Transverse colon (tissue), 4 donors: Measurements from ENCODE around the gene GALNT11. TPM values are rescaled to one million over a fixed set of nuclear protein-coding genes. Genes with fewer than 3 reads are reported as not detected.

Source experiments
- DNase-seq: peaks from one replicate; pipeline ENCODE4 v3.0.0-alpha.2; 2019
- H3K27ac ChIP-seq, 4 donors: fragments of 200-600 bp; sonication (generic); 2 replicates each; pipeline ENCODE4 v1.5.1; 2016 to 2018; ENCODE audit warnings: inconsistent platforms in 4 of 4
- H3K27me3 ChIP-seq: fragments of 200-600 bp; sonication (generic); 2 replicates; pipeline ENCODE4 v1.5.1; 2017; ENCODE audit warnings: inconsistent platforms
- H3K36me3 ChIP-seq, 4 donors: fragments of 200-600 bp; sonication (generic); 2 replicates each; pipeline ENCODE4 v1.5.1; 2017 to 2019; ENCODE audit warnings: inconsistent platforms in 4 of 4
- H3K4me1 ChIP-seq, 4 donors: fragments of 200-600 bp; sonication (generic); 2 replicates each; pipeline ENCODE4 v1.5.1; 2017 to 2020; ENCODE audit warnings: inconsistent platforms in 4 of 4
- H3K4me3 ChIP-seq, 4 donors: fragments of 200-600 bp; sonication (generic); 1 replicate in 1 of 4; 2 replicates in 3 of 4; pipeline versions ENCODE4 v1.5.1 to v1.6.1; 2017 to 2019; ENCODE audit warnings: inconsistent platforms in 4 of 4
- H3K9me3 ChIP-seq, 2 donors: fragments of 200-600 bp; sonication (generic); 2 replicates each; pipeline ENCODE4 v1.5.1; 2017 to 2019; ENCODE audit warnings: inconsistent platforms in 2 of 2
- CTCF ChIP-seq, 5 experiments: fragments of 200-600 bp in 3 of 5; fragments of 450-650 bp in 2 of 5; sonication (generic) in 3 of 5; IDR thresholded peaks; 1 replicate in 2 of 5; 2 replicates in 3 of 5; pipeline ENCODE4 v1.5.1; 2016 to 2017; ENCODE audit warnings: antibody characterized with exemption in 5 of 5, inconsistent platforms in 3 of 5, mild to moderate bottlenecking in 2 of 5, moderate library complexity in 1 of 5
- EP300 ChIP-seq: sonication (generic); formaldehyde crosslinking; IDR thresholded peaks from one replicate; pipeline ENCODE4 v1.6.1; 2017; ENCODE audit warnings: antibody characterized with exemption, low read depth
- POLR2A ChIP-seq: fragments of 450-650 bp; IDR thresholded peaks from one replicate; pipeline ENCODE4 v1.6.1; 2016; ENCODE audit warnings: antibody characterized with exemption, mild to moderate bottlenecking, moderate library complexity
- POLR2AphosphoS5 ChIP-seq, 3 donors: sonication (generic); formaldehyde crosslinking; IDR thresholded peaks; one replicate each; pipeline ENCODE4 v1.6.1; 2016; ENCODE audit warnings: antibody characterized with exemption in 3 of 3
- WGBS, 2 donors: methylation state at CpG; one replicate each; pipeline ENCODE4 v1.1.5; 2018; ENCODE audit warnings: low coverage in 1 of 2; 5-methylcytosine and 5-hydroxymethylcytosine counted together
- in situ Hi-C, 4 donors: fragments of 200-750 bp; cut with MboI; loops; one replicate each; pipeline versions ENCODE4 v1.15.0 to v1.15.1; 2017; ENCODE audit warnings: low sequenced_read_pairs in 3 of 4, low pct_ligation_motif_present in 1 of 4, low pct_unique_long_range_greater_than_20kb in 1 of 4
- intact Hi-C: fragments of 100-400 bp; cut with DNase I; formaldehyde crosslinking; loops from one replicate; pipeline ENCODE4 v1.15.1; 2023; ENCODE audit warnings: low total_unique reads
- small RNA-seq, 4 donors: library from RNA; depleted of rRNA; stranded (forward); fragments of <200 nt; gene quantifications; one replicate each; pipeline ENCODE3, GENCODE V24; 2016
- total RNA-seq, 4 donors: library from RNA; depleted of rRNA; stranded (reverse); fragments of >200 nt; gene quantifications; one replicate each; pipeline ENCODE4 v1.1.0, GENCODE V29; 2016

Gene GALNT11
- total RNA-seq, 4 donors from 2014 or later, result 14.7 to 36.2 (median 24.0) TPM

- TF ChIP-seq CTCF (IDR thresholded peaks at IDR 0.05) (no peak), POLR2AphosphoS5 (IDR thresholded peaks at IDR 0.05) (no peak), POLR2A (no peak), EP300 (no peak)
- no peaks in the 10 kb centered on the region for H3K4me1 ChIP-seq
- no peaks in the 10 kb centered on the region for H3K27me3 ChIP-seq
- in situ Hi-C loops, result no loop called here
- H3K9me3 ChIP-seq, result no peaks in the 10 kb centered on the region
- H3K4me3 ChIP-seq, result no peak overlapping the region
- H3K36me3 ChIP-seq, result peaks cover 0 to 65% (median 27%) of the 10 kb centered on the region in 4 donors
- intact Hi-C loops, result no loop called here
- no peak for DNase-seq
- H3K27ac ChIP-seq, result no peak overlapping the region
Measured at GRCh38 chr7:152161171-152161570, 135.7 kb downstream of the GALNT11 start.

- Histone ChIP-seq H3K27ac (no peak overlapping the region), H3K27me3 (no peaks in the 10 kb centered on the region), H3K9me3 (no peaks in the 10 kb centered on the region), H3K4me1 (no peaks in the 10 kb centered on the region), H3K36me3 (peaks cover 0 to 75% (median 32%) of the 10 kb centered on the region in 4 donors), H3K4me3 (no peak overlapping the region)
- 86 to 97% methylated on average over 5 to 6 of the region's 6 CpGs for WGBS, 2 donors
- no peak for TF ChIP-seq POLR2AphosphoS5 (IDR thresholded peaks at IDR 0.05)
- TF ChIP-seq EP300, result no peak
- TF ChIP-seq POLR2A, result no peak
- TF ChIP-seq CTCF (IDR thresholded peaks at IDR 0.05), result no peak
- no peak for DNase-seq
- intact Hi-C loops (no loop called here), in situ Hi-C loops (no loop called here)
Measured at GRCh38 chr7:152162287-152162686, 136.8 kb downstream of the GALNT11 start.

Small RNA genes lying within 50 kb of the gene (small RNA-seq; reads per million reads assigned to genes)
- 0 reads per million in 4 donors for gene RF00017

Other genes starting within 250 kb of the GALNT11 start
- gene PRKAG2, start 148.6 kb upstream of the GALNT11 start, total RNA-seq, result 10 to 100 TPM; 25.1 to 57.8 (median 46.7) TPM
- gene GALNTL5, start 69.2 kb upstream of the GALNT11 start, total RNA-seq, result not detected